ENCODE data around the gene SHMT1. TPM values are rescaled to one million over a fixed set of nuclear protein-coding genes. Genes with fewer than 3 reads are reported as not detected.

Gene SHMT1
- total and polyA plus RNA-seq, 8 donors = 12.4 to 50.4 (median 31.4) TPM

- WGBS, 5 donors = 86 to 94% (median 90%) methylated on average over 9 of the region's 9 CpGs
- Histone ChIP-seq H3K36me3 (peaks cover 47 to 100% (median 97%) of the 10 kb centered on the region in 4 donors), H3K9me3 (no peaks in the 10 kb centered on the region), H3K27me3 (no peaks in the 10 kb centered on the region), H3K27ac (no peak overlapping the region), H3K4me3 (no peak overlapping the region), H3K4me1 (peaks cover 0 to 9% (median 0%) of the 10 kb centered on the region in 4 donors)
- no peak for DNase-seq
- intact Hi-C loops (cut with DNase I; ENCODE audit: low total_unique reads) = no loop called here
- no peak for TF ChIP-seq POLR2AphosphoS5 (IDR thresholded peaks at IDR 0.05)
- no peak for TF ChIP-seq EP300 (IDR thresholded peaks at IDR 0.05)
- TF ChIP-seq, protein P1, sequence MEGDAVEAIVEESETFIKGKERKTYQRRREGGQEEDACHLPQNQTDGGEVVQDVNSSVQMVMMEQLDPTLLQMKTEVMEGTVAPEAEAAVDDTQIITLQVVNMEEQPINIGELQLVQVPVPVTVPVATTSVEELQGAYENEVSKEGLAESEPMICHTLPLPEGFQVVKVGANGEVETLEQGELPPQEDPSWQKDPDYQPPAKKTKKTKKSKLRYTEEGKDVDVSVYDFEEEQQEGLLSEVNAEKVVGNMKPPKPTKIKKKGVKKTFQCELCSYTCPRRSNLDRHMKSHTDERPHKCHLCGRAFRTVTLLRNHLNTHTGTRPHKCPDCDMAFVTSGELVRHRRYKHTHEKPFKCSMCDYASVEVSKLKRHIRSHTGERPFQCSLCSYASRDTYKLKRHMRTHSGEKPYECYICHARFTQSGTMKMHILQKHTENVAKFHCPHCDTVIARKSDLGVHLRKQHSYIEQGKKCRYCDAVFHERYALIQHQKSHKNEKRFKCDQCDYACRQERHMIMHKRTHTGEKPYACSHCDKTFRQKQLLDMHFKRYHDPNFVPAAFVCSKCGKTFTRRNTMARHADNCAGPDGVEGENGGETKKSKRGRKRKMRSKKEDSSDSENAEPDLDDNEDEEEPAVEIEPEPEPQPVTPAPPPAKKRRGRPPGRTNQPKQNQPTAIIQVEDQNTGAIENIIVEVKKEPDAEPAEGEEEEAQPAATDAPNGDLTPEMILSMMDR (IDR thresholded peaks at IDR 0.05) = no peak
- no peak for TF ChIP-seq POLR2A (IDR thresholded peaks at IDR 0.05)
These were observed 34.6 kb downstream of the SHMT1 start for GRCh38 chr17:18328643-18329204.

DNA sequence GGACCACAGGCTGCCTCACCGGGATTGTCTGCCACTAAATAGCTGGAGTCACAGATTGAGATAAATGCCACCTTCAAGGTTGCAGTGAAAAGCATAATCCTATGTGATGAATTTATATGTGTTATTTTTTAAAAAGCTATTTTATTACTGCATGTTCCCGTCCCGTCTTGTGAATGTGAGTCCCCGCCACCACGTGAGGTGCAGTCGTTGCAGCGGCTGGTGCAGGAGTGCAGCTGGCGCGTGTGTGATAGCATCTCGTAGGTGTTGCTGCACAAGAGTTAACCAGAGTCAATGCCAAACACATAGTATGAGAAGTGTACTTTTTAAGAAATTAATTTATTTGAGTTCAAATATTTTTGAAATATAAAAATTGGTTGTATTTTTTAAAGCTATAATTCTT is 35.8 kb downstream of the SHMT1 start:
- Histone ChIP-seq H3K27ac (no peak overlapping the region), H3K9me3 (no peaks in the 10 kb centered on the region), H3K4me1 (peaks cover 0 to 17% (median 3%) of the 10 kb centered on the region in 4 donors), H3K27me3 (no peaks in the 10 kb centered on the region), H3K4me3 (no peak overlapping the region), H3K36me3 (peaks cover 54 to 100% (median 100%) of the 10 kb centered on the region in 4 donors)
- DNase-seq = no peak
- WGBS, 5 donors = 87 to 93% (median 90%) methylated on average over 10 of the region's 10 CpGs
- intact Hi-C loops (cut with DNase I; ENCODE audit: low total_unique reads) = no loop called here
- TF ChIP-seq, protein P1 (IDR thresholded peaks at IDR 0.05) = no peak
- TF ChIP-seq EP300 (IDR thresholded peaks at IDR 0.05) = no peak
- TF ChIP-seq POLR2A (IDR thresholded peaks at IDR 0.05) = no peak
- no peak for TF ChIP-seq POLR2AphosphoS5 (IDR thresholded peaks at IDR 0.05)

DNA sequence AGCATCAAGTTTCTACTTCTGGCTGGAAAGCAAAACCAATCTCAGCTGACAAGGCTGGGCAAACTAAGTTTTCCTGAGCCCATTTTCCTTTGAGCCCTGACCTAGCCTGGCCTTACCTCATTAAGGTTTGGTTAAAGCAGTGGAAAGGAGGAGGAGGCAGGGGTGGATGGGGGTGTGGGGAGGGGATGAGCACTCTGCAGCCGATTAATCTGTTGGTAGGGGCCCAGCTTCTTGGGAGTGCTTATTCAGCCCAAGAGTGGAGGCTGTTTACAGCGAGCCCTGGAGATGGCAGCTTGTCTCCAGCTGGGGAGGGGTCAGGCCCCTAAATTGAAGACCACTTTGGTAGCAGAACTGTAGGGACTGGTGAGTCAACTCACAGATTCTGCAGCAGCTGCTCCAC is 36.3 kb downstream of the SHMT1 start:
- Histone ChIP-seq H3K27ac (no peak overlapping the region), H3K4me3 (no peak overlapping the region), H3K27me3 (no peaks in the 10 kb centered on the region), H3K36me3 (peaks cover 53 to 100% (median 100%) of the 10 kb centered on the region in 4 donors), H3K9me3 (no peaks in the 10 kb centered on the region), H3K4me1 (peaks cover 0 to 22% (median 4%) of the 10 kb centered on the region in 4 donors)
- WGBS, 5 donors = 63 to 100% (median 72%) methylated on average over 2 of the region's 2 CpGs
- no peak for DNase-seq
- intact Hi-C loops (cut with DNase I; ENCODE audit: low total_unique reads) = no loop called here
- TF ChIP-seq EP300 (IDR thresholded peaks at IDR 0.05) (no peak), POLR2AphosphoS5 (IDR thresholded peaks at IDR 0.05) (no peak), POLR2A (IDR thresholded peaks at IDR 0.05) (no peak)
- TF ChIP-seq, protein P1 (IDR thresholded peaks at IDR 0.05) = no peak

- peaks cover 53 to 100% (median 99%) of the 10 kb centered on the region in 4 donors for H3K36me3 ChIP-seq
- TF ChIP-seq POLR2AphosphoS5 (IDR thresholded peaks at IDR 0.05) (no peak), POLR2A (IDR thresholded peaks at IDR 0.05) (no peak), EP300 (IDR thresholded peaks at IDR 0.05) (no peak)
- TF ChIP-seq, protein P1 (IDR thresholded peaks at IDR 0.05) = no peak
- 93 to 96% (median 96%) methylated on average over 6 of the region's 6 CpGs for WGBS, 5 donors
- peaks cover 0 to 27% (median 6%) of the 10 kb centered on the region in 4 donors for H3K4me1 ChIP-seq
- no peaks in the 10 kb centered on the region for H3K9me3 ChIP-seq
- no peak for DNase-seq
- no peaks in the 10 kb centered on the region for H3K27me3 ChIP-seq
- no peak overlapping the region for H3K4me3 ChIP-seq
- H3K27ac ChIP-seq = no peak overlapping the region
- intact Hi-C loops (cut with DNase I; ENCODE audit: low total_unique reads) = no loop called here
These were observed 36.8 kb downstream of the SHMT1 start for GRCh38 chr17:18326572-18326971.

Measured in stomach (tissue), 9 donors.